ENCODE data around the gene DPCD.

Gene DPCD

DNA sequence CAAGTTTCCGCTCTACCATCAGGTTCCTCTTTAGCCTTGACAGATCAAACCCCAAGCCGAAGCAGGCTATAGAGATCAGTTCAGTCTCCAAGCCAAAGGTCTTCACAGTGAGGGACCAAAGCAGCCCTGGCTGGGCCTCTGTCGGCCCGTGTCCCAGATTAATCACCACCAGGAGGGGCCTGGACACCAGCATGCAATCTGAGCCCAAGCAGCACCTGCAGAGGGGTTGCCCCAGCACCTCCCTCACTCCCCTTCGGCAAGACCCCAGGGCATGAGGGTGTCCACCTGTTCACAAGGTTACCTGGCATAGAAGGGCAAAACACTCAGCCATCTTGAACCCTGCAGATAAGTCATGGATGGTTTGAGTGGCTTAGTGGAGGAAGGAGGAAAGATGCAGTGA is 70.9 kb downstream of the DPCD start:
- H3K27ac ChIP-seq (ENCODE audit: low read length), result no peak overlapping the region

More for the DNA sequence above, 70.9 kb downstream of the DPCD start:
- no peaks in the 10 kb centered on the region for H3K27me3 ChIP-seq (ENCODE audit: control insufficient read depth, insufficient read depth, low read length)
- no peaks in the 10 kb centered on the region for H3K9me3 ChIP-seq (ENCODE audit: control insufficient read depth, low read depth, low read length)
- H3K4me3 ChIP-seq (ENCODE audit: low read length), result no peak overlapping the region
- H3K9ac ChIP-seq (ENCODE audit: low read length), result no peak overlapping the region
- H3K4me1 ChIP-seq (ENCODE audit: control insufficient read depth, low read depth, low read length), result peaks cover 18% of the 10 kb centered on the region
- no peaks in the 10 kb centered on the region for H3K36me3 ChIP-seq (ENCODE audit: control insufficient read depth, low read depth, low read length)

All from iPS-18a (cell line).